GM23338 (cell line): ENCODE results near the gene UBASH3A. TPM values are rescaled to one million over a fixed set of nuclear protein-coding genes. Genes with fewer than 3 reads are reported as not detected.

ENCODE experiments used
- ATAC-seq: fragments of 200-7000 bp; cut with Tn5 transposase; 3 replicates; pipeline ENCODE4 v1.9.1; 2020
- DNase-seq: peaks from one replicate; pipeline ENCODE4 v3.0.0-alpha.2; 2015; ENCODE audit warnings: low spot score
- H2AFZ ChIP-seq: fragments of 200-600 bp; sonication (generic); 2 replicates; pipeline ENCODE4 v1.8.0; 2016; ENCODE audit warnings: antibody characterized with exemption, mild to moderate bottlenecking, moderate library complexity
- H3F3A ChIP-seq: fragments of 200-600 bp; sonication (generic); replicated peaks from 2 replicates; pipeline ENCODE4 v1.8.0; 2017; ENCODE audit warnings: antibody characterized with exemption, mixed run types, low read depth
- H3K27ac ChIP-seq: fragments of 200-600 bp; sonication (generic); 2 replicates; pipeline ENCODE4 v1.6.1; 2016; ENCODE audit warnings: low read depth
- H3K27me3 ChIP-seq: fragments of 200-600 bp; sonication (generic); 2 replicates; pipeline ENCODE4 v1.8.0; 2016; ENCODE audit warnings: mild to moderate bottlenecking, mixed run types, moderate library complexity; ENCODE audit not compliant: insufficient read depth
- H3K36me3 ChIP-seq: fragments of 200-600 bp; sonication (generic); 2 replicates; pipeline ENCODE4 v1.8.0; 2016; ENCODE audit warnings: mild to moderate bottlenecking; ENCODE audit not compliant: insufficient read depth
- H3K4me1 ChIP-seq: fragments of 200-600 bp; sonication (generic); 2 replicates; pipeline ENCODE4 v1.8.0; 2016; ENCODE audit warnings: mild to moderate bottlenecking, moderate library complexity; ENCODE audit not compliant: insufficient read depth
- H3K4me2 ChIP-seq: fragments of 200-600 bp; sonication (generic); 2 replicates; pipeline ENCODE4 v1.7.1; 2017; ENCODE audit warnings: mixed run types
- H3K4me3 ChIP-seq: fragments of 200-600 bp; sonication (generic); 2 replicates; pipeline ENCODE4 v1.6.1; 2016; ENCODE audit warnings: mixed run types
- H3K79me2 ChIP-seq: fragments of 200-600 bp; sonication (generic); replicated peaks from 2 replicates; pipeline ENCODE4 v1.8.0; 2017; ENCODE audit warnings: mild to moderate bottlenecking; ENCODE audit not compliant: insufficient read depth
- H3K9me2 ChIP-seq: fragments of 200-600 bp; sonication (generic); 2 replicates; pipeline ENCODE4 v1.8.0; 2017; ENCODE audit not compliant: insufficient read depth
- H4K20me1 ChIP-seq: fragments of 200-600 bp; sonication (generic); replicated peaks from 2 replicates; pipeline ENCODE4 v1.8.0; 2017; ENCODE audit warnings: mild to moderate bottlenecking; ENCODE audit not compliant: insufficient read depth
- H3K27ac Mint-ChIP-seq: 2 replicates; pipeline ENCODE4 v1.8.0; 2020; ENCODE audit warnings: inconsistent platforms, mild to moderate bottlenecking, moderate library complexity, mixed read lengths
- H3K27me3 Mint-ChIP-seq: 3 replicates; pipeline ENCODE4 v1.8.0; 2022; ENCODE audit warnings: low read depth, mild to moderate bottlenecking, moderate library complexity, mixed read lengths, inconsistent platforms; ENCODE audit not compliant: insufficient read depth, poor library complexity
- H3K36me3 Mint-ChIP-seq: 3 replicates; pipeline ENCODE4 v1.8.0; 2021; ENCODE audit warnings: low read depth, mild to moderate bottlenecking, inconsistent platforms, moderate library complexity, mixed read lengths
- H3K4me1 Mint-ChIP-seq: 3 replicates; pipeline ENCODE4 v1.8.0; 2020; ENCODE audit warnings: mild to moderate bottlenecking, inconsistent platforms, mixed read lengths
- H3K4me3 Mint-ChIP-seq: 3 replicates; pipeline ENCODE4 v1.8.0; 2021; ENCODE audit warnings: moderate library complexity, mild to moderate bottlenecking, inconsistent platforms, mixed read lengths
- H3K9me3 Mint-ChIP-seq: 3 replicates; pipeline ENCODE4 v1.8.0; 2020; ENCODE audit warnings: moderate library complexity, mild to moderate bottlenecking, inconsistent platforms, mixed read lengths
- CREB1 ChIP-seq: fragments of 250-450 bp; sonication (Bioruptor Pico); IDR thresholded peaks from 2 replicates; pipeline ENCODE4 v1.5.0; 2020; ENCODE audit warnings: low read depth, mild to moderate bottlenecking, moderate library complexity
- CTCF ChIP-seq, 2 experiments: fragments of 200-600 bp in 1 of 2; sonication (generic) in 1 of 2; conservative IDR thresholded peaks; 2 replicates each; pipeline versions ENCODE4 v1.5.1 to v1.6.1; 2016 to 2017; ENCODE audit warnings: antibody characterized with exemption in 2 of 2, low read depth in 2 of 2, mild to moderate bottlenecking in 2 of 2, moderate library complexity in 1 of 2
- ETS1 ChIP-seq: IDR thresholded peaks from 2 replicates; pipeline ENCODE4 v1.6.1; 2016; ENCODE audit warnings: antibody characterized with exemption
- EZH2 ChIP-seq: fragments of 200-600 bp; sonication (generic); IDR thresholded peaks from one replicate; pipeline ENCODE4 v1.8.0; 2017; ENCODE audit warnings: antibody characterized with exemption, mild to moderate bottlenecking, low read depth; ENCODE audit not compliant: unreplicated experiment
- EZH2phosphoT487 ChIP-seq: fragments of 200-600 bp; sonication (generic); IDR thresholded peaks from one replicate; pipeline ENCODE4 v1.8.1; 2018; ENCODE audit warnings: antibody characterized with exemption; ENCODE audit not compliant: unreplicated experiment
- JUNB ChIP-seq: IDR thresholded peaks from one replicate; pipeline ENCODE4 v1.6.1; 2016; ENCODE audit warnings: antibody characterized with exemption; ENCODE audit not compliant: unreplicated experiment
- NANOG ChIP-seq: IDR thresholded peaks from 2 replicates; pipeline ENCODE4 v1.6.1; 2016; ENCODE audit warnings: antibody characterized with exemption, borderline replicate concordance
- POLR2AphosphoS5 ChIP-seq: IDR thresholded peaks from 2 replicates; pipeline ENCODE4 v1.6.1; 2016; ENCODE audit warnings: antibody characterized with exemption, low read depth
- REST ChIP-seq: IDR thresholded peaks from one replicate; pipeline ENCODE4 v1.6.1; 2018; ENCODE audit warnings: antibody characterized with exemption; ENCODE audit not compliant: unreplicated experiment
- STAT1 ChIP-seq: IDR thresholded peaks from one replicate; pipeline ENCODE4 v1.6.1; 2016; ENCODE audit warnings: antibody characterized with exemption; ENCODE audit not compliant: unreplicated experiment
- ZNF114 ChIP-seq: fragments of 250-450 bp; sonication (Bioruptor Pico); IDR thresholded peaks from 2 replicates; pipeline ENCODE4 v1.5.0; 2020; ENCODE audit warnings: mild to moderate bottlenecking, moderate library complexity
- ZNF331 ChIP-seq: fragments of 250-450 bp; sonication (Bioruptor Pico); IDR thresholded peaks from 2 replicates; pipeline ENCODE4 v1.5.0; 2020; ENCODE audit warnings: low read depth, mild to moderate bottlenecking, moderate library complexity
- ZNF462 ChIP-seq: fragments of 250-450 bp; sonication (Bioruptor Pico); IDR thresholded peaks from 2 replicates; pipeline ENCODE4 v1.5.0; 2020; ENCODE audit warnings: mild to moderate bottlenecking, moderate library complexity
- polyA plus RNA-seq: library from polyadenylated mRNA; unstranded; fragments of >200 nt; fragmentation: Nextera tagmentation; extraction: Ambion mirVana; gene quantifications from 2 replicates; pipeline ENCODE4 v1.2.1, GENCODE V29; 2016
- total RNA-seq: library from RNA; depleted of rRNA; stranded (reverse); fragments of >200 nt; shearing (Covaris generic); gene quantifications from 2 replicates; pipeline ENCODE4 v1.2.3, GENCODE V29; 2014

The UBASH3A gene
- total and polyA plus RNA-seq, 2 experiments from 2014 or later, result not detected

- H3K27ac ChIP-seq, result no peak overlapping the region
- H3F3A ChIP-seq, result no peaks in the 10 kb centered on the region
- no peak overlapping the region for H2AFZ ChIP-seq
- no peak overlapping the region for H3K27ac Mint-ChIP-seq
- H3K27me3 ChIP-seq, result no peaks in the 10 kb centered on the region
- no peak for DNase-seq
- no peak overlapping the region for H3K4me2 ChIP-seq
- no peaks in the 10 kb centered on the region for H3K4me1 Mint-ChIP-seq
- peaks cover 24% of the 10 kb centered on the region for H3K9me3 Mint-ChIP-seq
- no peaks in the 10 kb centered on the region for H3K79me2 ChIP-seq
- no peak for ATAC-seq
- TF ChIP-seq JUNB (no peak), REST (no peak), ZNF114 (CRISPR knock-in tag) (no peak), EZH2phosphoT487 (no peak), CREB1 (CRISPR knock-in tag) (no peak), CTCF (conservative IDR thresholded peaks at IDR 0.05; ENCODE audit: low read depth in 2 of 2) (no peak), ZNF331 (no peak), STAT1 (no peak), EZH2 (no peak), ZNF462 (no peak), POLR2AphosphoS5 (no peak), ETS1 (no peak), NANOG (no peak)
- peaks cover 7% of the 10 kb centered on the region for H3K27me3 Mint-ChIP-seq
- H4K20me1 ChIP-seq, result no peaks in the 10 kb centered on the region
- H3K9me2 ChIP-seq, result no peaks in the 10 kb centered on the region
- no peaks in the 10 kb centered on the region for H3K36me3 ChIP-seq
- H3K4me3 ChIP-seq, result no peak overlapping the region
- H3K4me1 ChIP-seq, result no peaks in the 10 kb centered on the region
- H3K4me3 Mint-ChIP-seq, result no peak overlapping the region
- no peaks in the 10 kb centered on the region for H3K36me3 Mint-ChIP-seq
Measured at GRCh38 chr21:42436914-42437313, 33.2 kb downstream of the UBASH3A start.
